IgD-negative memory B cell (primary cell): Measurements from ENCODE around the gene MBD3. TPM values are rescaled to one million over a fixed set of nuclear protein-coding genes. Genes with fewer than 3 reads are reported as not detected.
"Not testable (repeated sequence)": the region's sequence is repeated elsewhere in the genome, so short reads cannot be mapped to it uniquely, and the experiment has no call there.

ENCODE experiments used
- H3K27ac Mint-ChIP-seq, 3 donors: one replicate each; pipeline ENCODE4 v1.8.0; 2020 to 2022; ENCODE audit warnings: mild to moderate bottlenecking in 3 of 3, mixed read lengths in 3 of 3, moderate library complexity in 1 of 3
- H3K27me3 Mint-ChIP-seq: one replicate; pipeline ENCODE4 v1.8.0; 2021; ENCODE audit warnings: mixed read lengths
- H3K36me3 Mint-ChIP-seq: one replicate; pipeline ENCODE4 v1.8.0; 2020; ENCODE audit warnings: mild to moderate bottlenecking, mixed read lengths
- H3K4me1 Mint-ChIP-seq, 3 donors: one replicate each; pipeline ENCODE4 v1.8.0; 2020 to 2022; ENCODE audit warnings: mixed read lengths in 3 of 3, mild to moderate bottlenecking in 1 of 3
- H3K4me3 Mint-ChIP-seq, 4 donors: one replicate each; pipeline ENCODE4 v1.8.0; 2020 to 2022; ENCODE audit warnings: mild to moderate bottlenecking in 4 of 4, mixed read lengths in 4 of 4, moderate library complexity in 3 of 4
- H3K9me3 Mint-ChIP-seq, 3 donors: one replicate each; pipeline ENCODE4 v1.8.0; 2020 to 2021; ENCODE audit warnings: mixed read lengths in 3 of 3, mild to moderate bottlenecking in 1 of 3
- polyA plus RNA-seq: library from polyadenylated mRNA; unstranded; fragments of 300-500 nt; fragmentation: Illumina TruSeq; gene quantifications from one replicate; pipeline ENCODE4 v1.2.3, GENCODE V29; 2021

Gene MBD3
- polyA plus RNA-seq, 1 donor from 2014 or later: 16.4 TPM

DNA sequence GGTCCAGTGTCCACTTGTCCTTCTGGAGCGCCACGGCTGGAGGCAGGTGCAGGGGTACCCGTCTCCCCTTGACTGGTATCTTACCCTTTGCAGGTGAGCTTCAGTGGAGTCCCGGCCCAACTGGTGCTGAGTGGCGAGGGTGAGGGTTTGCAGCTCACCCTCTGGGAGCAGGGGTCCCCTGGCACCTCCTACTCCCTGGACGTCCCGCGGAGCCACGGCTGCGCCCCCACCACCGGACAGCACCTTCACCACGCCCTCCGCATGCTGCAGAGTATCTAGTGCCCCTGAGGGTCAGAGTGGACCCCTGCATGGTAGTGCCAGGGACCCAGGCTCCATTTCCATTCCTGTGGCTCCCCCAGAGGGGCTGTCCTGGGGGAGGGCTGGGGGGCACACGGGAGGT, 57.7 kb downstream of the MBD3 start:
- Mint-ChIP-seq H3K27me3 (peaks cover 17% of the 10 kb centered on the region), H3K27ac (no peak overlapping the region), H3K4me1 (no peaks in the 10 kb centered on the region), H3K36me3 (no peaks in the 10 kb centered on the region), H3K9me3 (peaks cover 0 to 1% (median 0%) of the 10 kb centered on the region in 3 donors), H3K4me3 (no peak overlapping the region)

GRCh38 chr19:1533510-1534150, 59.0 kb downstream of the MBD3 start:
- H3K27ac Mint-ChIP-seq: no peak overlapping the region
- peaks cover 0 to 1% (median 0%) of the 10 kb centered on the region in 3 donors for H3K9me3 Mint-ChIP-seq

GRCh38 chr19:1532003-1532402, 60.7 kb downstream of the MBD3 start:
- no peak overlapping the region for H3K4me3 Mint-ChIP-seq
- no peaks in the 10 kb centered on the region for H3K4me1 Mint-ChIP-seq
- no peak overlapping the region for H3K27ac Mint-ChIP-seq
- H3K36me3 Mint-ChIP-seq: no peaks in the 10 kb centered on the region
- peaks cover 14% of the 10 kb centered on the region for H3K27me3 Mint-ChIP-seq
- peaks cover 0 to 1% (median 0%) of the 10 kb centered on the region in 3 donors for H3K9me3 Mint-ChIP-seq

More at GRCh38 chr19:1533510-1534150, 59.0 kb downstream of the MBD3 start:
- peaks cover 19% of the 10 kb centered on the region for H3K27me3 Mint-ChIP-seq
- no peaks in the 10 kb centered on the region for H3K4me1 Mint-ChIP-seq
- no peak overlapping the region for H3K4me3 Mint-ChIP-seq
- no peaks in the 10 kb centered on the region for H3K36me3 Mint-ChIP-seq

DNA sequence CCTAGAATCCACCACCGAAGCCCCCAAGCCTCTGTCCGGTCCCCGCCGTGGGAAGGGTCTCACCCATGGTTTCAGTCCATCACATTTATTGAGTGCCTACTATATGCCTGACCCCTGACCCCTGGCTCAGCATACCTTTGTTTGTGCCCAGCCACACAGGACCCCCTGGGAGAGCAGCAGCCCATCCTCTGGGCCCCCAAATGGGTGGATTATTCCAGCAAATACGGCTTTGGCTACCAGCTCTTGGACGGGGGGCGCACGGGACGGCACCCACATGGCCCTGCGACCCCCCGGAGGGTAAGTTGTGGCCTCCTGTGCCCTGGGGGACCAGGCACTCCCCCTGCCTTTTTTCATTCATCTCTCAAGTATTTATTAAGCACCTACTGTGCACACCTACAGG, 61.1 kb downstream of the MBD3 start:
- peaks cover 14% of the 10 kb centered on the region for H3K27me3 Mint-ChIP-seq
- no peaks in the 10 kb centered on the region for H3K36me3 Mint-ChIP-seq
- H3K4me1 Mint-ChIP-seq: no peaks in the 10 kb centered on the region
- H3K4me3 Mint-ChIP-seq: no peak overlapping the region
- peaks cover 0 to 1% (median 0%) of the 10 kb centered on the region in 3 donors for H3K9me3 Mint-ChIP-seq
- peak overlapping the region in 1 of 3 donors; percentile 35 for H3K27ac Mint-ChIP-seq

- H3K36me3 Mint-ChIP-seq, H3K4me3 Mint-ChIP-seq, H3K27ac Mint-ChIP-seq, H3K4me1 Mint-ChIP-seq, H3K9me3 Mint-ChIP-seq: not testable (repeated sequence)
- H3K27me3 Mint-ChIP-seq: peaks cover 21% of the 10 kb centered on the region
These were observed 61.8 kb downstream of the MBD3 start for GRCh38 chr19:1530856-1531255.

GRCh38 chr19:1529430-1529816, 63.2 kb downstream of the MBD3 start:
- Mint-ChIP-seq H3K4me1 (peaks cover 0 to 5% (median 0%) of the 10 kb centered on the region in 3 donors), H3K27me3 (peaks cover 32% of the 10 kb centered on the region), H3K9me3 (peaks cover 0 to 3% (median 0%) of the 10 kb centered on the region in 3 donors), H3K4me3 (no peak overlapping the region), H3K36me3 (no peaks in the 10 kb centered on the region), H3K27ac (no peak overlapping the region)

DNA sequence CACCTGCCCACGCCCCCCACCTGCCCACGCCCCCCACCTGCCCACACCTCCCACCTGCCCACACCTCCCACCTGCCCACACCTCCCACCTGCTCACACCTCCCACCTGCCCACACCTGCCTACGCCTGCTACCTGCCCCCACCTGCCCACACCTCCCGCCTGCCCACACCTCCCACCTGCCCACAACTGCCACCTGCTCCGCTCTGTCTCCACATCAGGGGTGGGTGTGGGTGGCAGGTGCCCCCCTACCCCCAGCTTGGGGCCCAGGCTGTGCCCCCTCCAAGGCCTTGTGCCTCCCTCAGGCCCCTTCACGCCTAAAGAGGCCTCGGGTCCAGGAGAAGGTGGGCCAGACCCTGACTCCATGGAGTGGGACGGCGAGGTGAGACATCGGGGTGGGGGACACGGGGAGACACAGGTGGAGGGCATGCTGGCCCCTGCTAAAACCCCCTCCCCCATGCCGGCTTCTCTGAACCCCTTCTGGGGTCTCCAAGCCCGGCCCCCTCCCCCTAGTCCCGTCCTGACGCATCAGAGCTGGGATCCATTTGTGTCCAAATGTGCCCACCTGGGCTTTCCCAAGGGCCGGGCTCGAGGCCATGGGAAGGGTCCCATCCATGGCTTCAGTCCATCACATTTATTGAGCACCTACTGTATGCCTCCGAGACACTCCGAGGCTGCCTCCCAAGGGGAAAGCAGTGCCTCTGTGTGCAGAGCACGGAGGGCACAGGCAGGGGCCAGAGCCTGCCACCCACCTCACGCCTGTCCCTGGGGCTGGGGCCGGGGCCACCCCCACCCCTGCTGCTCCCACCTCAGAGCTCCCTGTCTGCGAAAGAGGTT, 63.9 kb downstream of the MBD3 start:
- H3K27me3 Mint-ChIP-seq: peaks cover 34% of the 10 kb centered on the region
- peaks cover 0 to 4% (median 0%) of the 10 kb centered on the region in 3 donors for H3K9me3 Mint-ChIP-seq
- H3K36me3 Mint-ChIP-seq: no peaks in the 10 kb centered on the region
- peaks cover 0 to 6% (median 0%) of the 10 kb centered on the region in 3 donors for H3K4me1 Mint-ChIP-seq
- H3K27ac Mint-ChIP-seq: no peak overlapping the region
- H3K4me3 Mint-ChIP-seq: no peak overlapping the region

DNA sequence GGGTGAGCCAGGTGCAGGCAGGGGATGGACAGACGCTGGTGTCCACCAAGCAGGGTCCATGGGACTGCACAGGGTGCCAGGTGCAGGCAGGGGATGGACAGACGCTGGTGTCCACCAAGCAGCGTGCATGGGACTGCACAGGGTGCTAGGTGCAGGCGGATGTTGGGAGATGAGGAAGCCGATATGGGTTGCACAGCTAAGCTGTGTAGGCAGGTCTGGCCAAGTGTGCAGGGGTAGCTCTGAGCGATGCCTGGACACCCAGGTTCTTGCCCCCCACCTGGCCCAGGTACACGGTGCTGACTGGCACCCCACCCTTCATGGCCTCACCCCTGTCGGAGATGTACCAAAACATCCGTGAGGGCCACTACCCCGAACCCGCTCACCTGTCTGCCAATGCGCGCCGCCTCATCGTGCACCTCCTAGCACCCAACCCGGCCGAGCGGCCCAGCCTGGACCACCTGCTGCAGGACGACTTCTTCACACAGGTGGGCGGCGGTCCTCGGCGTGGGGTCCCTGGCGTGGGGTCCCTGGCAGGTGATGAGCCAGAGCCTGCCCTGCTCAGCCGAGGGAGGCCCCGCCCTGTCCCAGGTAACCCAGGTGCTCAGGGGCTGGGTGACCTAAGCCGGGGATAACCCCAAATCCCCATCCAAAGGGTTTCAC, 64.9 kb downstream of the MBD3 start:
- Mint-ChIP-seq H3K27me3 (peaks cover 37% of the 10 kb centered on the region), H3K4me3 (no peak overlapping the region), H3K9me3 (peaks cover 0 to 4% (median 0%) of the 10 kb centered on the region in 3 donors), H3K27ac (no peak overlapping the region), H3K4me1 (peaks cover 0 to 6% (median 0%) of the 10 kb centered on the region in 3 donors), H3K36me3 (no peaks in the 10 kb centered on the region)

GRCh38 chr19:1526979-1527649, 65.6 kb downstream of the MBD3 start:
- H3K27ac Mint-ChIP-seq: no peak overlapping the region

GRCh38 chr19:1526066-1526778, 66.4 kb downstream of the MBD3 start:
- peaks cover 35% of the 10 kb centered on the region for H3K27me3 Mint-ChIP-seq
- no peaks in the 10 kb centered on the region for H3K36me3 Mint-ChIP-seq
- H3K4me1 Mint-ChIP-seq: peaks cover 0 to 6% (median 0%) of the 10 kb centered on the region in 3 donors
- H3K9me3 Mint-ChIP-seq: peaks cover 0 to 4% (median 0%) of the 10 kb centered on the region in 3 donors
- no peak overlapping the region for H3K27ac Mint-ChIP-seq
- H3K4me3 Mint-ChIP-seq: no peak overlapping the region

More at GRCh38 chr19:1526979-1527649, 65.6 kb downstream of the MBD3 start:
- Mint-ChIP-seq H3K36me3 (no peaks in the 10 kb centered on the region), H3K27me3 (peaks cover 37% of the 10 kb centered on the region), H3K4me3 (no peak overlapping the region), H3K9me3 (peaks cover 0 to 4% (median 0%) of the 10 kb centered on the region in 3 donors), H3K4me1 (peaks cover 0 to 6% (median 0%) of the 10 kb centered on the region in 3 donors)

- peaks cover 35% of the 10 kb centered on the region for H3K27me3 Mint-ChIP-seq
- peak overlapping the region in 1 of 3 donors; percentile 71 for H3K27ac Mint-ChIP-seq
- H3K4me1 Mint-ChIP-seq: peaks cover 0 to 6% (median 0%) of the 10 kb centered on the region in 3 donors
- peaks cover 0 to 4% (median 0%) of the 10 kb centered on the region in 3 donors for H3K9me3 Mint-ChIP-seq
- no peaks in the 10 kb centered on the region for H3K36me3 Mint-ChIP-seq
- H3K4me3 Mint-ChIP-seq: no peak overlapping the region
These were observed 67.3 kb downstream of the MBD3 start for GRCh38 chr19:1525343-1525742.

DNA sequence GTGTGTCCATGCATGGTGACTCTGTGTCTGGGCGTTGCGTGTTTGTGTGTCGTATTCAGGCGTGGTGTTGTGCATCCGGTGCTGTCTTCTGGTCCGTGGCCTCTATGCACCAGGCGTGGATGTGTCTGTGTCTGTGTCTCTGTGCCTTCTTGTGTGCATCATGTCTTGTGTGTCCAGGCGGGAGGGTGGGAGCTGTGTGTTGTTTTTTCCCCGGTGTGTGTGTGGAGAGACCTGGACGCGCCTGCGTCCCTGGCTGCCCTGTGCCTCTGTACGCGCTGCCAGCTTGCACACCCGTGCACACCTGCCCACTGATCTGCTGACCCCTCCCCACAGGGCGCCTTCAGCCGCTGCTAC, 67.7 kb downstream of the MBD3 start:
- H3K27ac Mint-ChIP-seq: peak overlapping the region in 1 of 3 donors; percentile 71
- peak overlapping the region in 1 of 4 donors; percentile 4 for H3K4me3 Mint-ChIP-seq
- peaks cover 32% of the 10 kb centered on the region for H3K27me3 Mint-ChIP-seq
- H3K36me3 Mint-ChIP-seq: no peaks in the 10 kb centered on the region
- H3K4me1 Mint-ChIP-seq: peaks cover 0 to 6% (median 0%) of the 10 kb centered on the region in 3 donors
- H3K9me3 Mint-ChIP-seq: peaks cover 0 to 4% (median 0%) of the 10 kb centered on the region in 3 donors

GRCh38 chr19:1524287-1524971, 68.2 kb downstream of the MBD3 start:
- Mint-ChIP-seq H3K36me3 (no peaks in the 10 kb centered on the region), H3K4me1 (peaks cover 0 to 6% (median 0%) of the 10 kb centered on the region in 3 donors), H3K4me3 (peak overlapping the region in 1 of 4 donors; percentile 13), H3K27ac (peak overlapping the region in 1 of 3 donors; percentile 71), H3K27me3 (peaks cover 31% of the 10 kb centered on the region), H3K9me3 (peaks cover 0 to 4% (median 0%) of the 10 kb centered on the region in 3 donors)
